Neutrophil (primary cell): ENCODE measurements around the gene FREM1.

Experiments used
- H3K27ac ChIP-seq: fragments of 200-600 bp; sonication (generic); 2 replicates; pipeline ENCODE4 v1.5.1; 2016; ENCODE audit warnings: mild to moderate bottlenecking, moderate library complexity
- H3K27me3 ChIP-seq: fragments of 200-600 bp; sonication (generic); 2 replicates; pipeline ENCODE4 v1.6.0; 2016; ENCODE audit warnings: mild to moderate bottlenecking
- H3K36me3 ChIP-seq: fragments of 200-600 bp; sonication (generic); 2 replicates; pipeline ENCODE4 v1.5.1; 2017
- H3K4me1 ChIP-seq, 2 experiments: fragments of 200-600 bp in 1 of 2; sonication (generic) in 1 of 2; 1 replicate in 1 of 2; 2 replicates in 1 of 2; pipeline versions ENCODE4 v1.5.1 to v1.6.1; 2013 to 2016; ENCODE audit warnings: low read depth in 1 of 2, low read length in 1 of 2, mild to moderate bottlenecking in 1 of 2, moderate library complexity in 1 of 2; ENCODE audit not compliant: control insufficient read depth in 1 of 2, insufficient read depth in 1 of 2
- H3K4me3 ChIP-seq, 2 experiments: fragments of 200-600 bp in 1 of 2; sonication (generic) in 1 of 2; 1 replicate in 1 of 2; 2 replicates in 1 of 2; pipeline ENCODE4 v1.5.1; 2013 to 2016; ENCODE audit warnings: low read depth in 1 of 2, low read length in 1 of 2, mild to moderate bottlenecking in 1 of 2, moderate library complexity in 1 of 2
- H3K9me3 ChIP-seq: fragments of 200-600 bp; sonication (generic); 2 replicates; pipeline ENCODE4 v1.5.1; 2016
- TF ChIP-seq, protein P1 (sequence below): fragments of 200-600 bp; sonication (generic); IDR thresholded peaks from 2 replicates; pipeline ENCODE4 v1.5.1; 2016; ENCODE audit warnings: antibody characterized with exemption

FREM1 gene

DNA sequence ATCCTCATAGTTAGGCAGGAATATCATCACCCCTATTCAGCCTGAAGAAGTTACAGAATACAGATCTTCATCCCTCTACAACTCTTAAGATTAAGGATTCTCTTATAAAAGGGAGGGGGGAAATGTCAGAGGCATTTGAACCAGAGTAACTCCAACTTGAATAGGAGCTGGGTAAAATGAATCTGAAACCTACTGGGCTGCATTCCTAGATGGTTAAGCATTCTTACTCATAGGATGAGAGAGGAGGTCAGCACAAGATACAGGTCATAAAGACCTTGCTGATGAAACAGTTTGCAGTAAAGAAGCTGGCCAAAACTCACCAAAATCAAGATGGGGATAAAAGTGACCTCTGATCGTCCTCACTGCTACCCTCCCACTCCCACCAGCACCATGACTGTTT, 14.4 kb downstream of the FREM1 start:
- no peaks in the 10 kb centered on the region for H3K4me1 ChIP-seq

DNA sequence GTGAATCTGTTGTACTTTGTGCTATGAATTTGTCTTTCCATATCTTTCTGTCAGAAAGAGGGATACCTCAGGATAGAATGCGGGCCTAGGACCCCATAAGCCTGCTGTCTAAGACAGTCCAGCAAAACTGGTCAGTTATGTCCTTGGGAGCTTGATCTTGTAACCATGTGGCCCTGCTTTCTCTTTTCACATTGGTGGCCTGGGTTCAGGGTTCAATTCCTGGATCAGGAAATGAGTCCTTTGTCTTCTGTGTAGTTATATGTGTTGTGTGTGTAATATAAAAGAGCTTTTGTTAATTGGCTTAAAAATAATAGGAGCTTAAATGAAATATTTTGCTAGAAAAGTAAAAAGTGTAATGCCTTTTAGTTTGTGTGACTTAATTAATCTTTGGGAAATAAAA, 16.9 kb downstream of the FREM1 start:
- Histone ChIP-seq H3K4me1 (no peaks in the 10 kb centered on the region), H3K27ac (no peak overlapping the region), H3K27me3 (no peaks in the 10 kb centered on the region), H3K36me3 (no peaks in the 10 kb centered on the region), H3K9me3 (no peaks in the 10 kb centered on the region), H3K4me3 (no peak overlapping the region)
- TF ChIP-seq, protein P1, sequence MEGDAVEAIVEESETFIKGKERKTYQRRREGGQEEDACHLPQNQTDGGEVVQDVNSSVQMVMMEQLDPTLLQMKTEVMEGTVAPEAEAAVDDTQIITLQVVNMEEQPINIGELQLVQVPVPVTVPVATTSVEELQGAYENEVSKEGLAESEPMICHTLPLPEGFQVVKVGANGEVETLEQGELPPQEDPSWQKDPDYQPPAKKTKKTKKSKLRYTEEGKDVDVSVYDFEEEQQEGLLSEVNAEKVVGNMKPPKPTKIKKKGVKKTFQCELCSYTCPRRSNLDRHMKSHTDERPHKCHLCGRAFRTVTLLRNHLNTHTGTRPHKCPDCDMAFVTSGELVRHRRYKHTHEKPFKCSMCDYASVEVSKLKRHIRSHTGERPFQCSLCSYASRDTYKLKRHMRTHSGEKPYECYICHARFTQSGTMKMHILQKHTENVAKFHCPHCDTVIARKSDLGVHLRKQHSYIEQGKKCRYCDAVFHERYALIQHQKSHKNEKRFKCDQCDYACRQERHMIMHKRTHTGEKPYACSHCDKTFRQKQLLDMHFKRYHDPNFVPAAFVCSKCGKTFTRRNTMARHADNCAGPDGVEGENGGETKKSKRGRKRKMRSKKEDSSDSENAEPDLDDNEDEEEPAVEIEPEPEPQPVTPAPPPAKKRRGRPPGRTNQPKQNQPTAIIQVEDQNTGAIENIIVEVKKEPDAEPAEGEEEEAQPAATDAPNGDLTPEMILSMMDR: no peak

More for the DNA sequence above, 14.4 kb downstream of the FREM1 start:
- no peaks in the 10 kb centered on the region for H3K36me3 ChIP-seq
- no peaks in the 10 kb centered on the region for H3K9me3 ChIP-seq
- no peaks in the 10 kb centered on the region for H3K27me3 ChIP-seq
- H3K4me3 ChIP-seq: no peak overlapping the region
- no peak overlapping the region for H3K27ac ChIP-seq
- TF ChIP-seq, protein P1: no peak

DNA sequence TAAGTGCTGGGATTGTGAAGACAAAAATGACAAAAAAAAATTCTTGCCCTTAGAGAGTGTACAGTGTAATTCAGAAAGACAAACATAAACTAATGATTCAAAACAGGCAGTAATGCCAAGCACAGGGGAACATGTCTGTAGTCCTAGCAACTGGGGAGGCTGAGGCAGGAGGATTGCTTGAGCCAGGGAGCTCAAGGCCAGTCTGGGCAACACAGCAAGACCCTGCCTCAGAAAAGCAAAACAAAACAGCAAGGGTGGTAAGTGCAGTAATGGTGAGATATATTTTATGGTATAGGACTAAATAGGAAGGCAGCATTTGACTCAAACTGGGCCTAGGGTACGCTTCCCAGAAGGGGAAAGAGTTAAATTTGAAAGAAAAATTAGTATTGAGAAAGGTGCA, 18.9 kb downstream of the FREM1 start:
- Histone ChIP-seq H3K4me3 (no peak overlapping the region), H3K27ac (no peak overlapping the region), H3K9me3 (no peaks in the 10 kb centered on the region), H3K36me3 (no peaks in the 10 kb centered on the region), H3K27me3 (no peaks in the 10 kb centered on the region), H3K4me1 (no peaks in the 10 kb centered on the region)
- TF ChIP-seq, protein P1: no peak

DNA sequence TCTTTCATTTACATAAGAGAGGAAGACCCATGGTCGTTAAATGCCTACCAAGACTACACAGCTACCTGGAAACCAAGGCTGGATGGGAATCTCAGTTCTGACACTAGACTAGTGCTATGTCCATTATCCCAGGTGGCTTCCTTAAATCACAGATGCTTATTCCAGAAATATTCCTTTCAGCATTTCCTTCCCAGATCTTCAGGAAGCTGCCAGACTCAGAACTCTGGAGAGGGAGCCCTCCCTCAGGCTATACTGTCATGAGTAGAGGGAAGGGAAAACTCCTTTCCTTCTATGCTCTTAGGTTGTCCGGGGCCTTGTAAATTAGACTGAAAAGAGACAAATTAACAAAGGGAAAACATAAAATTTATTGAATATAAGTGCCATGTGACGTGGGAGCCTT, 20.8 kb downstream of the FREM1 start:
- Histone ChIP-seq H3K4me3 (no peak overlapping the region), H3K27me3 (no peaks in the 10 kb centered on the region), H3K9me3 (no peaks in the 10 kb centered on the region)

DNA sequence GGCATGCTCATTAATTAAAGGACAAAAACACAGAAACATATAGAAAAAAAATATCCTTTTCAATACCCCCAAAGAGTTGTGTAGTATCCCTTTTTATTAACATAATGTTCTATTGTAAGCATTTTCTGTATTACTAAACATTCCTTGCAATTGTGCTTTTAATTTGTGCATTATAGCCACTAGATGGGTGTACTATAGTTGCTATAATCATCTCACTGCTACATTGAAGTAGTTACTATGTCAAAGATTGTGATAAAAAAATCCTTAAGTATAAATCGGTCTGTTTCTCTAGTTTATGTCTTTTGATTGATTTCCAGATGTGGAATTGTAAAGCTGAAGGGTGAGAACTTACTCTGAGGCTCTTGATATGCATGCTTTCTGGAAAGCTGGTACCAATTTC, 21.4 kb downstream of the FREM1 start:
- Histone ChIP-seq H3K27ac (no peak overlapping the region), H3K9me3 (no peaks in the 10 kb centered on the region), H3K4me3 (no peak overlapping the region), H3K27me3 (no peaks in the 10 kb centered on the region), H3K4me1 (no peaks in the 10 kb centered on the region), H3K36me3 (no peaks in the 10 kb centered on the region)
- TF ChIP-seq, protein P1: no peak

More for the DNA sequence above, 20.8 kb downstream of the FREM1 start:
- H3K27ac ChIP-seq: no peak overlapping the region
- no peaks in the 10 kb centered on the region for H3K36me3 ChIP-seq
- H3K4me1 ChIP-seq: no peaks in the 10 kb centered on the region
- TF ChIP-seq, protein P1: no peak

DNA sequence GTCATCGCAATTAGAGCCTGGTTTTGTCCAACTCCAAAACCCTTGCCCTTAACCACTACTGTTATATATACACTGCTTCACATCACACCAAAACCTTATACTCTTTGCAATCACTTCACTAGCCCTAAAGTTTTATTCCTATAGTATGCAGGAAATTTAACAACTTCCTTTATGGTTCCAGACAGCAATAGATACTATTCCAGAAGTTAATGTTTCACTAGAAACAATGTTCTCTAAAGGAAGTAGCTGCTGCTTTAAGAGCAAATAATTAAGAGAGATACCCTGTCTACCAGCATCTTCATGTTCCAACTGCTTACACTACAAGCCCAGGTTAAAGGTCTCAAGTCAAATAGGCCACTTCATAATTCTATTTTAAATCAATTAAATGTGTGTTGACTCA, 22.0 kb downstream of the FREM1 start:
- H3K9me3 ChIP-seq: no peaks in the 10 kb centered on the region
- no peaks in the 10 kb centered on the region for H3K4me1 ChIP-seq
- H3K27me3 ChIP-seq: no peaks in the 10 kb centered on the region
- TF ChIP-seq, protein P1: no peak
- H3K4me3 ChIP-seq: no peak overlapping the region
- H3K27ac ChIP-seq: no peak overlapping the region
- H3K36me3 ChIP-seq: no peaks in the 10 kb centered on the region
